DMS 273 treated with DMSO at 0.1 percent for 48 hours (cell line): ENCODE results near the gene RHEBL1.

Experiments used
- DNase-seq: peaks from one replicate; lab custom pipeline; 2025; lab: John Stamatoyannopoulos, UW

Gene RHEBL1

DNA sequence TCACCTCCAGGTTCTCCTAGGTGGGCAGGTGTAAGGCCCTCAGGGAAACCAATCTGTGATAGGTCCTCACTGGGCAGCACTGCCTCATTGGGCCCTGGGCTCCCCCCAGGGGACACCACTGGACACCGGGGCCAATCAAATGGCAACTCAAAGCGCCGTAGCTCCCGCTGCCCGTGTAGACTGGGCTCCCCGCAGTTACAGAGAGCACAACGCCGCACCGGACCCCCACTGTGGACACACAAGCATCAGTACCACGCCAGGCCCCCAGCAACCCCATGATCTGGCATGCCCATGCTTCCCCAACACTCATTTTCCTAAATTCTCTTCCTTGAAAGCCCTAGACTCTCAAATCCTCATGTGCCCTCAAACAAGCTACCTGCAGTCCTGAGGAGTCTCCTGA, 15.3 kb downstream of the RHEBL1 start:
- DNase-seq = no peak

GRCh38 chr12:49054096-49054495, 15.7 kb downstream of the RHEBL1 start:
- DNase-seq = no peak

- no peak for DNase-seq
Observed at GRCh38 chr12:49052451-49053208, 17.1 kb downstream of the RHEBL1 start.

- no peak for DNase-seq
Observed at GRCh38 chr12:49051777-49052438, 17.9 kb downstream of the RHEBL1 start.

- DNase-seq = no peak
Observed at GRCh38 chr12:49051373-49051764, 18.4 kb downstream of the RHEBL1 start.

GRCh38 chr12:49050507-49051372, 19.0 kb downstream of the RHEBL1 start:
- no peak for DNase-seq

DNA sequence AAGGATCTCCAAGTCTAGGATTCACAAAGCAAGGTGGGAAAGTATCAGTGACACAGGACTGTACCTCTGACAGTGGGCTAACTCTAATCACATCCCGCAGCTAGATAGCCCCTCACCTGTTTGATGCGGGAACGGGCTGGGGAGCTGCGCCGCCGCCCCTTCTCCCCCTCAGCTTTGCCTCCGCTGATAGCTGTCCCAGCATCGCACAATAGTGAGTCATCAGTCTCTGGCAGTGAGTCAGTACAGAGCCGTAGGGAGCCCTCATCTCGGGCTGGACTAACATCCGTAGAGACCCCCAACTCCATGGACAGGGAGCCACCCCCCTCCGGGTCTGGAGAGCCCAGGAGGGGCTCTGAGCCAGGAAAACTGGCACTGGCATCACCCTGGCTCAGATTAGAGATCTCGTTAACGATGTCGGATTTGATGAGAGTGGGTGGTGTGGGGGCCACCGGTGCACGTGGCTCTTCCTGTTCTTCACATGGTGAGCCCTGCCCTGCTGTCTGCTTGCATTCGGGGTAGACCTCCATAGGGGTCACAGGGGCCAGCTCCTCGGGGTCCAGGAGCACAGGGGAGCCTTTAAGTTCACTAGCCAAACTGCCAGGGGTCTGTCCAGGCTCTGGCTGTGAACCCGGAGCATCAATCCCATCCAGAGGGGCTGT, 20.1 kb downstream of the RHEBL1 start:
- DNase-seq = no peak

GRCh38 chr12:49048953-49049352, 20.8 kb downstream of the RHEBL1 start:
- no peak for DNase-seq

DNA sequence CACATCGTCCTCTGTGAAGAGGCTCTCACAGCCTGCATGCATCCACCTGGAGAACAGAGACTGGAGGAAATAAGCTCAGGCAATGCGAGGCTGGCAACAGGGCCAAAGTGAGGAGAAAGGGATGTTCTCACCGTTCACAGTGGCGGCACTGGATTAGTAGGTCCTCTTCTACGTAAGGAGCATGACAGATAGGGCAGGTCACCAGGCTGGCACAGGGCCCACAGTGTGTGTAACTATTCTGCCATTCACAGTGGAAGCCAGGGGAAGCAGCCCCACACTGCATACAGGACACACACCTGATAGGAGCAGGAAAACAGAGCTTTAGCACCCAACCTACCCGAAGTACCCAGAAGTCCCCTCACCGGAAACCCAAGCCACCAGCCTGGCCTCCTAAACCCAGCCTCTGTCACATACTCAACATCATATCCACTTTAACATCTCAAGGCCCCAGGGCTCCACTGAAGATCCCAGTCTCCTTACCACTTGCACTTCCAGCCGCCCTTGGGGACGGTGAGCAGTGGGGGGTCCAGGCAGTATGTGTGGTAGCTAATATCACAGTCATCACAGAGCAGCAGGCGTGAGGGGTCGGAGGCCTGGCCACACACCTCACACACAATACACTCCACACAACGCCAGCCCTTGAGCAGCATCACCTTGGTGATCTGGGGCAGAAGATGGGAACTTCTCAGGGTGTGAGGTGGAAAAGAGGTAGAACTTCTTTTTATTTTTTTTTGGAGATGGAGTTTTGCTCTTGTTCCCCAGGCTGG, 23.5 kb downstream of the RHEBL1 start:
- DNase-seq = no peak

DNA sequence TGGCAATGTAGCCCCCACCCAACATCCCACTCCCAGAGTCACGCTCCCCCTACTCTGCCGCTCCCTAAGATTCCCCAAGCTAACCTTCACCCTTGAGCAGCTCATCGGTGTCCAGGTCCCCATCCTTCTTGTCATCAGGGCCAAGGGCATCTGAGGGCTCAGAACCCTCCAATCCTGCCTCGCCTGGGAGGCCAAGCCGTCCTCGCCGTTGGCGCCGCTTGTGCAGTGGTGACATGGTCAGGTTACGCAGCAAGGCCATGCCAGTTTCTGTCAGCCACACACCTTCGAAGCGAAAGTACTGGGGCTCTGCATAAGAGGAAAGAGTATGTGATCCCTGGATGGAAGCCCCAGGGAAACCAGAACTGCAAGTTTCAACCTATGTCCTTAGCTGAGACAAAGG, 25.1 kb downstream of the RHEBL1 start:
- no peak for DNase-seq

DNA sequence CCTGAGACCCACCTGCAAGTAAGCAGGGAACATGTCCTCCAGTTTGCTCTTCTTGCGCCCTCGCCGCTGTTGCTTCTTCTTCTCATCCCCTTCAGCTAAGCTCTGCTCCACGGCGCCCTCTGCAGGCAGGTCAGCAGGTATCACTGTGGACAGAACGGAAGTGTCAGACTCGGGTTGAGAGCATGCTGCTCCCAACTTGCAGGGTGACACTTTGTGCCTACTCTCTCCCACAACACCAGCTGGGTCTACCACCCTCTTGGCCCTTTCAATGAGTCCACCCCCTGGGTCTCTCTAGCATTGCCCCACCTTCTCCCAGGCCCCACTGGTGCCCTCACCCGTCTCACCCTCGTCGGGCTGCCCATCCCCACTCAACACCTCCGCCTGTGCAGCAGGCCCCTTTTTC, 25.9 kb downstream of the RHEBL1 start:
- DNase-seq = no peak

- DNase-seq = no peak
Observed at GRCh38 chr12:49043241-49043640, 26.5 kb downstream of the RHEBL1 start.

GRCh38 chr12:49041881-49042484, 27.8 kb downstream of the RHEBL1 start:
- no peak for DNase-seq

DNA sequence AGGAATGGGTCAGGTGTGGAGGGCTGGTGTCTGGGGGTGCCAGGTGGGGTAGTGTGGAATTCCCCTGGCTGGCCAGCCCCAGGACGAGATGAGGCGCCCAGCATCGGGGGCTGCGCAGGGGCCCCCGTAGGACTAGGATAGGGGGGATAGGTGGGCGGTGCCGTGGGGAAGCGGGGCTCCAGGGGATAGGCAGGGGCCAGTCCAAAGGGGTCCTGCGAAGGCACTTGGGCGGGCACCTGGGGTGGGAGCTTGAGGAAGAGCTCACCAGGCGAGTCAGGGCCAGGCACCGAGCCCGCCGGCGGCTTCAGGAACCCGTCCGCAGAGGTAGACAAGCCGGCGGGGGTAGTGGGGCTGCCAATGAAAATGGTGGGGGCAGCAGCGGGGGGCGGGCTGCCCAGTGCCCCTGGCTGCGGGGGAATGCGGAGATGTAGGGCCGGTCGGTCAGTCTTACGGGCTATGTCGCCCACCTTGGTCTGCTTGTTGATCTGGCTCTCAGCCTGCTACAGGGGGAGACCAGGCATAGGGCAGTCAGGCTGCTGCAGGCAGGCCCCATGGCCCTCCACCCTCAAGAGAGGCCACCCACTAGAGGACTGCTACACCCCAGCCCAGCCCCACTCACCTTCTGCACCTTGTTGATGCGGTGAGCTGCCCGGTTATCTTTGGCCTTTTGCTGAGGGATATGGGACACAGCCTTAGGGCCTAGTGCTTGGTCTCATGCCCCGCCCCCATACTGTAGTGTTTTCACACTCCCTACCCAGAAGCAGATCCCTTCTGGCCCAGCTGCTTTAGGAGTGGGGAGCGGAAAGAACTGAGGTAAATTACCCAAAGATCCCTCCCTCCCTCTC, 28.5 kb downstream of the RHEBL1 start:
- no peak for DNase-seq

DNA sequence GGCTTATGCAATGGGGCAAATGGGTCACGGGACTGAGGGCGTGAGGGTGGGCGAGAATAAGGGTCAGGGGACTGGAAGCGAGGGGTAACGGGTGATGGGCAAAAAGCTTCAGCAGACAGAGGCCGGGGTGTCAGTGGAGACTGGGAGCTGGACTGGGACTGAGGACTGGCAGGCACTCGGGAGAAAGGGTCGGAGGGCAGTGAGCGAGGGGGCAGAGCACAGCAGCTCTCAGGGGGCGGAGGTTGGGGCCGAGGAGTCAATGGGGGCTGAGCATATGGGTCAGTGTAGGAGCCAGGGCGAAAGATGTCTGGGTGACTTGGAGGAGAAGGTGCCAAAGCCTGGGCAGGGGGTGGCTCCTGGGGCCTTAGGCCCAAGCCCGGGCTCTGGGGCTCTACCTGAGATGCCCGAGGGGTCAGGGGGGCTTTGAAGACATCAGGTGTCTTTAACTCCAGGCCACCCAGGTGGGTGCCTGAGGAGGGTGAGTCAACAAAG, 29.4 kb downstream of the RHEBL1 start:
- no peak for DNase-seq

- DNase-seq = no peak
Observed at GRCh38 chr12:49039421-49040363, 30.1 kb downstream of the RHEBL1 start.

GRCh38 chr12:49038291-49038955, 31.4 kb downstream of the RHEBL1 start:
- no peak for DNase-seq

DNA sequence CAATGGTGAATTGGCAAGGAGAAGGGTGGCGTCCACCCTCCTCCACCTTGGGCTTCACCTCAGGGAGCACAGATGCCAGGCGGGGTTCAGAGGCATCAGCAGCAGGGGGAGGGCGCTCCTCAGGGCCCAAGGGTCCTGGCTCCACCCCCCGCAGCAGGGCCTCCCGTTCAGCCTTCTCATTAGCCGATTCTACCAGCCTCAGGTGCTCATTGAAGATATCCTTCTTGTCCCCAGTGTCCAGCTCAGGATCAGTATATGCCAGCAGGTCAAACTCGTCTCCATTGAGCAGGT, 31.9 kb downstream of the RHEBL1 start:
- DNase-seq = no peak
